HPDE6-E6E7 (cell line): ENCODE data around the gene SLC36A3.
"Not testable (repeated sequence)": the region's sequence is repeated elsewhere in the genome, so short reads cannot be mapped to it uniquely, and the experiment has no call there.

Experiments used
- DNase-seq: peaks from one replicate; pipeline ENCODE4 v3.0.0; 2011; ENCODE audit warnings: missing footprints; ENCODE audit errors: extremely low spot score

The SLC36A3 gene

GRCh38 chr5:151238303-151238741, 65.2 kb downstream of the SLC36A3 start:
- DNase-seq = no peak

GRCh38 chr5:151237685-151238084, 65.9 kb downstream of the SLC36A3 start:
- no peak for DNase-seq

GRCh38 chr5:151236888-151237287, 66.7 kb downstream of the SLC36A3 start:
- no peak for DNase-seq

- DNase-seq = not testable (repeated sequence)
These were observed 68.4 kb downstream of the SLC36A3 start for GRCh38 chr5:151235239-151235571.

- no peak for DNase-seq
These were observed 68.9 kb downstream of the SLC36A3 start for GRCh38 chr5:151234476-151235238.

- DNase-seq = no peak
These were observed 69.9 kb downstream of the SLC36A3 start for GRCh38 chr5:151233616-151234085.

- DNase-seq = no peak
These were observed 72.2 kb downstream of the SLC36A3 start for GRCh38 chr5:151231359-151231758.

GRCh38 chr5:151230048-151230680, 73.4 kb downstream of the SLC36A3 start:
- DNase-seq = no peak

GRCh38 chr5:151228986-151229385, 74.6 kb downstream of the SLC36A3 start:
- no peak for DNase-seq

- no peak for DNase-seq
These were observed 75.6 kb downstream of the SLC36A3 start for GRCh38 chr5:151227918-151228447.
